Lower lobe of right lung (tissue), 2 donors: ENCODE data around the gene PNLIPRP1. TPM values are rescaled to one million over a fixed set of nuclear protein-coding genes. Genes with fewer than 3 reads are reported as not detected.

Source experiments
- ATAC-seq, 2 donors: fragments of 200-7000 bp; cut with Tn5 transposase; one replicate each; pipeline ENCODE4 v1.9.1; 2020 to 2022; ENCODE audit warnings: mild to moderate bottlenecking in 2 of 2, moderate library complexity in 2 of 2
- DNase-seq: peaks from one replicate; pipeline ENCODE4 v3.0.0-alpha.2; 2020
- H3K27ac ChIP-seq: fragments of 200-600 bp; one replicate; pipeline ENCODE4 v1.8.0; 2022
- H3K27me3 ChIP-seq: fragments of 200-600 bp; one replicate; pipeline ENCODE4 v1.8.0; 2022; ENCODE audit warnings: low read depth
- H3K36me3 ChIP-seq: fragments of 200-600 bp; one replicate; pipeline ENCODE4 v1.8.0; 2022; ENCODE audit warnings: mild to moderate bottlenecking
- H3K4me1 ChIP-seq: fragments of 200-600 bp; one replicate; pipeline ENCODE4 v1.8.0; 2022
- H3K4me3 ChIP-seq: fragments of 200-600 bp; one replicate; pipeline ENCODE4 v1.8.0; 2022; ENCODE audit warnings: mild to moderate bottlenecking
- H3K9me3 ChIP-seq: fragments of 200-600 bp; one replicate; pipeline ENCODE4 v1.8.0; 2022
- intact Hi-C: fragments of 100-400 bp; cut with DNase I; formaldehyde crosslinking; loops from one replicate; pipeline ENCODE4 v1.11.0; 2022
- total RNA-seq: library from RNA; stranded (reverse); fragmentation: NEBNext Ultra II Directional; extraction: Animal tissue kit (Norgen Biotek cat#: 25700); gene quantifications from one replicate; pipeline ENCODE4 v1.2.1, GENCODE V29; 2021
- TF ChIP-seq, protein P1 (sequence below): fragments of 200-600 bp; IDR thresholded peaks from one replicate; pipeline ENCODE4 v1.8.0; 2022; ENCODE audit warnings: antibody characterized with exemption, mild to moderate bottlenecking
- donor health status: DM: no; HTN: yes; CAD: no; lungs with severe emphysema.

PNLIPRP1 gene
- total RNA-seq, 1 donor from 2014 or later, result not detected

DNA sequence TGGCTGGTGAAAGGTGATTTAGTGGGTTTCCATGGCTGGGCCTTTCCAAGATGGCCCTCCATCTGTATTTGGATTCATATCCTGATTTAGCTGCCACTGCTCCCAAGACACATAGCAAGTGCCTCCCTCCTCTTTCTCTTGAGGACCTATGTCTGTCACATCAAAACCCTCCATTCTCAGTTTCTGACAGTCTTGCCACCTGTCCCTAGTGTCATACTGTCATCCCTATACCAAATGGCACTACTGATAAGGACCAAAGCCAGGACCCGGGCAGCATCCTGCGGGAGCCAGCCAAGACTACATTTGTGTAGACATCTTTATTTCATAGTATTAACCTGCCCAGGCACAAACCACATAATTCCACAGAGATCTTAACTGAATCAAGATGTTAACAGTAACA lies 64.8 kb downstream of the PNLIPRP1 start:
- no peaks in the 10 kb centered on the region for H3K36me3 ChIP-seq
- DNase-seq (no peak), ATAC-seq (no peak)
- TF ChIP-seq, protein P1, sequence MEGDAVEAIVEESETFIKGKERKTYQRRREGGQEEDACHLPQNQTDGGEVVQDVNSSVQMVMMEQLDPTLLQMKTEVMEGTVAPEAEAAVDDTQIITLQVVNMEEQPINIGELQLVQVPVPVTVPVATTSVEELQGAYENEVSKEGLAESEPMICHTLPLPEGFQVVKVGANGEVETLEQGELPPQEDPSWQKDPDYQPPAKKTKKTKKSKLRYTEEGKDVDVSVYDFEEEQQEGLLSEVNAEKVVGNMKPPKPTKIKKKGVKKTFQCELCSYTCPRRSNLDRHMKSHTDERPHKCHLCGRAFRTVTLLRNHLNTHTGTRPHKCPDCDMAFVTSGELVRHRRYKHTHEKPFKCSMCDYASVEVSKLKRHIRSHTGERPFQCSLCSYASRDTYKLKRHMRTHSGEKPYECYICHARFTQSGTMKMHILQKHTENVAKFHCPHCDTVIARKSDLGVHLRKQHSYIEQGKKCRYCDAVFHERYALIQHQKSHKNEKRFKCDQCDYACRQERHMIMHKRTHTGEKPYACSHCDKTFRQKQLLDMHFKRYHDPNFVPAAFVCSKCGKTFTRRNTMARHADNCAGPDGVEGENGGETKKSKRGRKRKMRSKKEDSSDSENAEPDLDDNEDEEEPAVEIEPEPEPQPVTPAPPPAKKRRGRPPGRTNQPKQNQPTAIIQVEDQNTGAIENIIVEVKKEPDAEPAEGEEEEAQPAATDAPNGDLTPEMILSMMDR, result no peak
- H3K4me1 ChIP-seq, result no peaks in the 10 kb centered on the region
- no peak overlapping the region for H3K4me3 ChIP-seq
- intact Hi-C loops, result no loop called here
- H3K27ac ChIP-seq, result no peak overlapping the region
- peaks cover 3% of the 10 kb centered on the region for H3K27me3 ChIP-seq
- H3K9me3 ChIP-seq, result no peaks in the 10 kb centered on the region

DNA sequence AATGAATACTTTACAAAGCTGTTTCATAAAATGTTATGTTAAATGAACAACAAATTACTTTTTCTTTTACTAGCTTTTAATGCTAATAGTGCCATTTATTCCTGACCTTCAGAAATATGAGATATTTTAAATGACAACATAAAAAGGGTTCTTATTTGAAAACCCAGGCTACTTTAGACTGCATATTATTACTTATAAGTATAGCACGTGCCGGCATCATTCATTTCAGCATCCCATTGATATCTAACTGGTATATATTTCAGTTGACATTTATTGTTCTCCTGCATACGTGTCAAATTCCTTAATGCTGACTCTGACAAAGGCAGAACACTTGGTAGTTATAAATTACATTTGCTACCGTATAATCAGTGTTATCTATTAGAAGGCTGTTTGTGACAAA lies 65.3 kb downstream of the PNLIPRP1 start:
- TF ChIP-seq, protein P1, result no peak
- no peak overlapping the region for H3K4me3 ChIP-seq
- DNase-seq (no peak), ATAC-seq (no peak)
- no peaks in the 10 kb centered on the region for H3K36me3 ChIP-seq
- intact Hi-C loops, result no loop called here
- H3K27me3 ChIP-seq, result peaks cover 3% of the 10 kb centered on the region
- H3K9me3 ChIP-seq, result no peaks in the 10 kb centered on the region
- no peaks in the 10 kb centered on the region for H3K4me1 ChIP-seq
- no peak overlapping the region for H3K27ac ChIP-seq

DNA sequence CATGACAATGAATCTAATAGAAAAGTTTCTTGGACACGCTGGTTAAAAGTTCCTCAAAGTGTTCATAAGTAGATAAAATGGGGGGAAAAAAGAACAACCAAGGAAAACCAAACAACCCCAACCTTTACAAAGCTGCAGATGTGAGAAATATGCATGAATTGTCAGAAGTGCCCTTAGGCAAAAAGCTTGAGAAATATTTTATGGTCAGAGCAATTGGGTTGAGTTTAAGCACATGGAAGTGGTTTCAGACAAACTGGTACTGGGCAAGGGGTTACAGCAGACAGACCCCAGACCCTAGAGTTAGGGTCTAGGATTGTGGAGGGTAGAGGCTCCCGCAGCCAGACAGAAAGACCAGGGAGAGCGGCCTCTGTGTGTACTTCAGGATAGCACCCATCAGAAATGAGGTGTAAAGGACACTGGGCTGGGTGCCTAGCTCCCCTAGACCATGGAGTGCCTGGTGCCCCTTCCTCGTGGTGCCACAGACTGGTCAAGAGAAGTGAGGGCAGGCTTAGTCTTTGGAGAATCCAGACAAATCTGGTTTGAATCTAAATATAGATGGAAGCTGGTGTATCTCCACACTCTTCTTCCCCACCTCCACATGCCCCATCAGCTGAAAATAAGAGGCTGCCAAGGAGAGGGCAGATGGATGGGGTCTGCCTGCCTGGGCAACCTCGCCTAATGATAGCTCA lies 67.2 kb downstream of the PNLIPRP1 start:
- Histone ChIP-seq H3K4me3 (no peak overlapping the region), H3K27me3 (peaks cover 3% of the 10 kb centered on the region), H3K36me3 (no peaks in the 10 kb centered on the region), H3K9me3 (no peaks in the 10 kb centered on the region), H3K4me1 (no peaks in the 10 kb centered on the region), H3K27ac (no peak overlapping the region)
- intact Hi-C loops, result no loop called here
- no peak for ATAC-seq
- TF ChIP-seq, protein P1, result no peak
- DNase-seq, result no peak

Other genes starting within 250 kb of the PNLIPRP1 start
- gene PNLIPRP3, start 163.1 kb upstream of the PNLIPRP1 start, total RNA-seq, result not detected
- gene PNLIP, start 45.0 kb upstream of the PNLIPRP1 start, total RNA-seq, result not detected
- gene PNLIPRP2, start 30.0 kb downstream of the PNLIPRP1 start, total RNA-seq, result not detected
- gene HSPA12A, start 151.6 kb downstream of the PNLIPRP1 start, total RNA-seq, result 8.8 TPM